GM23338 (cell line): ENCODE measurements around the gene C12orf43.

Experiments
- CREB1 ChIP-seq: fragments of 250-450 bp; sonication (Bioruptor Pico); IDR thresholded peaks from 2 replicates; pipeline ENCODE4 v1.5.0; 2020; ENCODE audit warnings: low read depth, mild to moderate bottlenecking, moderate library complexity
- CTCF ChIP-seq, 2 experiments: fragments of 200-600 bp in 1 of 2; sonication (generic) in 1 of 2; conservative IDR thresholded peaks; 2 replicates each; pipeline versions ENCODE4 v1.5.1 to v1.6.1; 2016 to 2017; ENCODE audit warnings: antibody characterized with exemption in 2 of 2, low read depth in 2 of 2, mild to moderate bottlenecking in 2 of 2, moderate library complexity in 1 of 2
- EZH2 ChIP-seq: fragments of 200-600 bp; sonication (generic); IDR thresholded peaks from one replicate; pipeline ENCODE4 v1.8.0; 2017; ENCODE audit warnings: antibody characterized with exemption, mild to moderate bottlenecking, low read depth; ENCODE audit not compliant: unreplicated experiment
- POLR2AphosphoS5 ChIP-seq: IDR thresholded peaks from 2 replicates; pipeline ENCODE4 v1.6.1; 2016; ENCODE audit warnings: antibody characterized with exemption, low read depth

GRCh38 chr12:121030576-121031212 is 14.4 kb upstream of the C12orf43 start:
- TF ChIP-seq CTCF (conservative IDR thresholded peaks at IDR 0.05; ENCODE audit: low read depth in 2 of 2) (no peak), POLR2AphosphoS5 (no peak), EZH2 (no peak), CREB1 (CRISPR knock-in tag) (no peak)
